Naive B cell (primary cell): ENCODE data around the gene SLC1A5. TPM values are rescaled to one million over a fixed set of nuclear protein-coding genes. Genes with fewer than 3 reads are reported as not detected.
"Not testable (repeated sequence)": the region's sequence is repeated elsewhere in the genome, so short reads cannot be mapped to it uniquely, and the experiment has no call there.

Experiments used
- ATAC-seq, 2 donors: fragments of 150-1000 bp; cut with Tn5 transposase; 2 replicates each; pipeline ENCODE4 v1.10.0; 2021; ENCODE audit warnings: low read depth in 2 of 2, mild to moderate bottlenecking in 2 of 2, moderate library complexity in 2 of 2
- DNase-seq: peaks from one replicate; pipeline ENCODE4 v3.0.0; 2022
- H3K27ac Mint-ChIP-seq, 6 donors: one replicate each; pipeline ENCODE4 v1.8.0; 2020 to 2022; ENCODE audit warnings: mild to moderate bottlenecking in 6 of 6, mixed read lengths in 6 of 6, moderate library complexity in 5 of 6, inconsistent platforms in 2 of 6
- H3K27me3 Mint-ChIP-seq, 3 donors: one replicate each; pipeline ENCODE4 v1.8.0; 2021 to 2022; ENCODE audit warnings: mixed read lengths in 3 of 3, mild to moderate bottlenecking in 1 of 3
- H3K36me3 Mint-ChIP-seq, 2 donors: one replicate each; pipeline ENCODE4 v1.8.0; 2020 to 2022; ENCODE audit warnings: mixed read lengths in 2 of 2, inconsistent platforms in 1 of 2, mild to moderate bottlenecking in 1 of 2
- H3K4me1 Mint-ChIP-seq, 3 donors: one replicate each; pipeline ENCODE4 v1.8.0; 2020 to 2022; ENCODE audit warnings: mixed read lengths in 3 of 3, inconsistent platforms in 1 of 3, mild to moderate bottlenecking in 1 of 3, moderate library complexity in 1 of 3
- H3K4me3 Mint-ChIP-seq, 8 donors: one replicate each; pipeline ENCODE4 v1.8.0; 2020 to 2022; ENCODE audit warnings: mild to moderate bottlenecking in 8 of 8, mixed read lengths in 8 of 8, moderate library complexity in 8 of 8, inconsistent platforms in 2 of 8
- H3K9me3 Mint-ChIP-seq, 7 donors: one replicate each; pipeline ENCODE4 v1.8.0; 2020 to 2022; ENCODE audit warnings: mixed read lengths in 7 of 7, mild to moderate bottlenecking in 5 of 7, inconsistent platforms in 2 of 7, moderate library complexity in 1 of 7
- polyA plus RNA-seq, 6 donors: library from polyadenylated mRNA; unstranded; fragments of 300-500 nt; fragmentation: Illumina TruSeq; gene quantifications; one replicate each; pipeline ENCODE4 v1.2.3, GENCODE V29; 2021; ENCODE audit warnings: low read depth in 6 of 6

SLC1A5 gene
- 10 to 100 TPM in 2 of 6 donors, 1 to 10 TPM in 4; 4.9 to 12.1 (median 7.9) TPM for polyA plus RNA-seq

- ATAC-seq (peak; percentile 87 to 90), DNase-seq (peak; percentile 95)
- Mint-ChIP-seq H3K27ac (peak within 1 kb of the TSS; percentile 36 to 94 (median 89)), H3K4me3 (peak within 1 kb of the TSS; percentile 92 to 98 (median 95)), H3K4me1 (peaks cover 45 to 60% (median 57%) of the 10 kb centered on the region in 3 donors), H3K27me3 (no peaks in the 10 kb centered on the region), H3K36me3 (no peaks in the 10 kb centered on the region), H3K9me3 (no peaks in the 10 kb centered on the region)
These were observed at the start of gene SLC1A5 for GRCh38 chr19:46788262-46788967. TSS of gene SLC1A5 (minus strand) at chr19:46788594. CDS start at chr19:46787965, 629 bp downstream.

DNA sequence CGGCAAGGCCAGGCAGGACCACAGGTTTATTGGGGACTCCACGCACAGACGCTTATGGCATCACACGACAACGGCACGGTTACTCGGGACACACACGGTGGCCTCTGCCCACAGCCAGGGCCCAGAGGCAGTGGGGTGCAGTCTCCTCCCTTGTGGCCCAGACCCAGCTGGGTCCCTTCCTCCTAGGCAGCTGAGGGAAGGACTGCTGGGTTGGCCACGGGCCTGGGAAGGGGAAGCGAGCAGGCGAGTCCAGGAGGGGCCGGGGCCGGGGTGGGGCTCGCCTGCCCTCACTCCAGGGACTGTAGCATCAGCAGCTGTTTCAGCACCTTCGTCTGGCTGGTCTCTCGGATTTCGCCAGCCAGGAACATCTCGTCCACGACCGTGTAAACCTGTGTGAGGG, 49.8 kb upstream of the SLC1A5 start:
- Mint-ChIP-seq H3K4me3 (no peak overlapping the region), H3K4me1 (peaks cover 0 to 3% (median 0%) of the 10 kb centered on the region in 3 donors), H3K27ac (peak overlapping the region in 3 of 6 donors; percentile 22 to 63 (median 49)), H3K9me3 (no peaks in the 10 kb centered on the region), H3K36me3 (peaks cover 0 to 12% of the 10 kb centered on the region in 2 donors), H3K27me3 (no peaks in the 10 kb centered on the region)
- DNase-seq (no peak), ATAC-seq (no peak)

GRCh38 chr19:46834984-46835383, 46.6 kb upstream of the SLC1A5 start:
- Mint-ChIP-seq H3K36me3 (peaks cover 0 to 7% of the 10 kb centered on the region in 2 donors), H3K9me3 (no peaks in the 10 kb centered on the region), H3K4me1 (peaks cover 0 to 1% (median 0%) of the 10 kb centered on the region in 3 donors), H3K27ac (no peak overlapping the region), H3K4me3 (no peak overlapping the region), H3K27me3 (no peaks in the 10 kb centered on the region)
- ATAC-seq (no peak), DNase-seq (no peak)

GRCh38 chr19:46834121-46834520, 45.7 kb upstream of the SLC1A5 start:
- Mint-ChIP-seq H3K27me3 (no peaks in the 10 kb centered on the region), H3K9me3 (no peaks in the 10 kb centered on the region), H3K36me3 (peaks cover 0 to 7% of the 10 kb centered on the region in 2 donors), H3K27ac (no peak overlapping the region), H3K4me3 (no peak overlapping the region), H3K4me1 (peaks cover 2 to 3% (median 2%) of the 10 kb centered on the region in 3 donors)
- ATAC-seq (no peak), DNase-seq (no peak)

DNA sequence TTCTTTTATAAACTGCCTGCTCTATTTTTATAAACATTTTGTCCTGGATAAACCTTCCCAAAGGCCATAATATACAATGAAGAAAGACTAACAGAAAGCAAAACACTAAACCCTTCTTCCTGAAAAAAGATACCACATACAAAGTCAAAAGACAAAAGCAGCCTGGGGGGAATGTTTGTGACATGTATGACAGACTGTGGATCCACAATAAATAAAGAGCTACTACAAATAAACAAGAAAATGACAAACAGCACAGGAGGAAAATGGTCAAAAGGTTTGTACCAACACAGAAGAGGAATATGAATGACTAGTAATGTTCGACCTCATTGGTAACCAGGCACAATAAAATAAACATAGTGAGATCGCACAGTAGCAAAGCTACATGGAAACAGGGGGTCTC, 42.5 kb upstream of the SLC1A5 start:
- Mint-ChIP-seq H3K4me3 (no peak overlapping the region), H3K4me1 (peaks cover 4 to 11% (median 4%) of the 10 kb centered on the region in 3 donors), H3K27ac (no peak overlapping the region), H3K9me3 (no peaks in the 10 kb centered on the region), H3K36me3 (no peaks in the 10 kb centered on the region), H3K27me3 (no peaks in the 10 kb centered on the region)
- DNase-seq (no peak), ATAC-seq (no peak)

GRCh38 chr19:46828484-46828883, 40.1 kb upstream of the SLC1A5 start:
- no peaks in the 10 kb centered on the region for H3K36me3 Mint-ChIP-seq
- no peak for ATAC-seq
- peak overlapping the region in 1 of 6 donors; percentile 30 for H3K27ac Mint-ChIP-seq
- no peaks in the 10 kb centered on the region for H3K27me3 Mint-ChIP-seq
- no peak overlapping the region for H3K4me3 Mint-ChIP-seq
- peaks cover 0 to 5% (median 2%) of the 10 kb centered on the region in 7 donors for H3K9me3 Mint-ChIP-seq
- peaks cover 19 to 30% (median 26%) of the 10 kb centered on the region in 3 donors for H3K4me1 Mint-ChIP-seq
- DNase-seq = no peak

GRCh38 chr19:46825731-46826055, 37.3 kb upstream of the SLC1A5 start:
- no peak for ATAC-seq
- DNase-seq = no peak
- Mint-ChIP-seq H3K36me3 (no peaks in the 10 kb centered on the region), H3K27ac (peak overlapping the region; percentile 94 to 99 (median 98)), H3K4me1 (peaks cover 33 to 45% (median 44%) of the 10 kb centered on the region in 3 donors), H3K9me3 (peaks cover 0 to 5% (median 2%) of the 10 kb centered on the region in 7 donors), H3K27me3 (no peaks in the 10 kb centered on the region), H3K4me3 (peak overlapping the region in 4 of 8 donors; percentile 44 to 88 (median 80))

GRCh38 chr19:46824890-46825730, 36.7 kb upstream of the SLC1A5 start:
- DNase-seq (peak; percentile 57), ATAC-seq (peak; percentile 35 to 36)
- Mint-ChIP-seq H3K4me1 (peaks cover 38 to 51% (median 50%) of the 10 kb centered on the region in 3 donors), H3K27ac (peak overlapping the region; percentile 94 to 99 (median 98)), H3K9me3 (peaks cover 0 to 5% (median 2%) of the 10 kb centered on the region in 7 donors), H3K36me3 (no peaks in the 10 kb centered on the region), H3K4me3 (peak overlapping the region; percentile 44 to 92 (median 81)), H3K27me3 (no peaks in the 10 kb centered on the region)

- DNase-seq (no peak), ATAC-seq (no peak)
- H3K27me3 Mint-ChIP-seq = no peaks in the 10 kb centered on the region
- H3K27ac Mint-ChIP-seq = peak overlapping the region in 4 of 6 donors; percentile 62 to 91 (median 78)
- peaks cover 0 to 5% (median 2%) of the 10 kb centered on the region in 7 donors for H3K9me3 Mint-ChIP-seq
- H3K4me1 Mint-ChIP-seq = peaks cover 39 to 56% (median 49%) of the 10 kb centered on the region in 3 donors
- no peaks in the 10 kb centered on the region for H3K36me3 Mint-ChIP-seq
- peak overlapping the region in 5 of 8 donors; percentile 16 to 70 (median 56) for H3K4me3 Mint-ChIP-seq
These were observed 34.7 kb upstream of the SLC1A5 start for GRCh38 chr19:46823049-46823448.

DNA sequence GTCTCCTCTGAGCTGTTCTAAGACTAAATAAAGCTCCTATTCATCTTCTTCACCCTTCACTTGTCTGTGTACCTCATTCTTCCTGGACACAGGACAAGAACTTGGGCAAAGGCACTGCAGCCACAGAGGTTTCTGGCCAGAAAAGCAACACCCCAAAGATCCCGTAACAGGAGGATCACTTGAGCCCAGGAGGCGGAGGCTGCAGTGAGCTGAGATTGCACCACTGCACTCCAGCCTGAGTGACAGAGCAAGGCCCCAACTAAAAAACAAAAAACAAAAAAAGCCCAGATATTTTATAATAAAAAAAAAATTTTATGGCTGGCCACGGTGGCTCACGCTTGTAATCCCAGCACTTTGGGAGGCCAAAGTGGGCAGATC, 34.0 kb upstream of the SLC1A5 start:
- peaks cover 39 to 56% (median 49%) of the 10 kb centered on the region in 3 donors for H3K4me1 Mint-ChIP-seq
- not testable (repeated sequence) for H3K9me3 Mint-ChIP-seq, H3K27me3 Mint-ChIP-seq, H3K36me3 Mint-ChIP-seq, DNase-seq, ATAC-seq
- H3K4me3 Mint-ChIP-seq = peak overlapping the region; percentile 65 to 87 (median 72)
- H3K27ac Mint-ChIP-seq = peak overlapping the region; percentile 88 to 97 (median 94)

- Mint-ChIP-seq H3K4me1 (peaks cover 42 to 56% (median 47%) of the 10 kb centered on the region in 3 donors), H3K4me3 (peak overlapping the region; percentile 65 to 87 (median 72)), H3K27ac (peak overlapping the region; percentile 88 to 97 (median 96)), H3K27me3 (no peaks in the 10 kb centered on the region), H3K9me3 (peaks cover 0 to 5% (median 2%) of the 10 kb centered on the region in 7 donors), H3K36me3 (no peaks in the 10 kb centered on the region)
- DNase-seq (peak; percentile 67), ATAC-seq (peak; percentile 62 to 68)
These were observed 33.4 kb upstream of the SLC1A5 start for GRCh38 chr19:46821512-46822409.

- DNase-seq (no peak), ATAC-seq (no peak)
- H3K4me3 Mint-ChIP-seq = peak overlapping the region in 5 of 8 donors; percentile 10 to 41 (median 25)
- peak overlapping the region in 4 of 6 donors; percentile 34 to 96 (median 52) for H3K27ac Mint-ChIP-seq
- no peaks in the 10 kb centered on the region for H3K27me3 Mint-ChIP-seq
- H3K4me1 Mint-ChIP-seq = peaks cover 25 to 34% (median 28%) of the 10 kb centered on the region in 3 donors
- no peaks in the 10 kb centered on the region for H3K36me3 Mint-ChIP-seq
- no peaks in the 10 kb centered on the region for H3K9me3 Mint-ChIP-seq
These were observed 30.4 kb upstream of the SLC1A5 start for GRCh38 chr19:46818812-46819211.
